IMR-90 (cell line): Measurements from ENCODE around the gene ARFGEF3. TPM values are rescaled to one million over a fixed set of nuclear protein-coding genes. Genes with fewer than 3 reads are reported as not detected.

ENCODE experiments used
- ATAC-seq: fragments of 200-7000 bp; cut with Tn5 transposase; 2 replicates; pipeline ENCODE4 v1.9.1; 2020; ENCODE audit warnings: low read depth, mild to moderate bottlenecking, moderate library complexity
- BruUV-seq: library from RNA; stranded (reverse); fragments of 400-500 nt; replicated peaks from 2 replicates; lab custom pipeline; 2021; lab: Mats Ljungman, UMichigan
- CTCF ChIA-PET: fragments of 300-600 bp; formaldehyde crosslinking; extraction: SDS; loops from one replicate; lab custom pipeline; 2021; ENCODE audit warnings: antibody characterized with exemption; lab: Yijun Ruan, JAX
- POLR2A ChIA-PET: fragments of 300-600 bp; sonication (Branson Sonifier 250); formaldehyde crosslinking; loops from one replicate; lab custom pipeline; 2022; ENCODE audit warnings: antibody characterized with exemption; ENCODE audit not compliant: unreplicated experiment; lab: Charles Lee
- DNase-seq: peaks from one replicate; pipeline ENCODE4 v3.0.0; 2013
- H2AFZ ChIP-seq: replicated peaks from 2 replicates; pipeline ENCODE3; 2013; ENCODE audit warnings: low read length, mild to moderate bottlenecking; ENCODE audit not compliant: poor library complexity
- H2AK5ac ChIP-seq: 2 replicates; pipeline ENCODE4 v1.6.1; 2013; ENCODE audit warnings: low read depth, low read length, inconsistent platforms
- H2AK9ac ChIP-seq: replicated peaks from 2 replicates; pipeline ENCODE3; 2013; ENCODE audit warnings: mild to moderate bottlenecking, low read depth, low read length, moderate library complexity; ENCODE audit not compliant: poor library complexity
- H2BK120ac ChIP-seq: 2 replicates; pipeline ENCODE4 v1.6.1; 2013; ENCODE audit warnings: low read depth, low read length, inconsistent platforms
- H2BK15ac ChIP-seq: 3 replicates; pipeline ENCODE4 v1.6.1; 2013; ENCODE audit warnings: low read depth, low read length, inconsistent platforms
- H2BK20ac ChIP-seq: 2 replicates; pipeline ENCODE4 v1.6.1; 2013; ENCODE audit warnings: low read depth, mild to moderate bottlenecking, inconsistent platforms, low read length, moderate library complexity
- H2BK5ac ChIP-seq: 2 replicates; pipeline ENCODE4 v1.6.1; 2013; ENCODE audit warnings: mild to moderate bottlenecking, low read depth, low read length, inconsistent platforms; ENCODE audit not compliant: poor library complexity, severe bottlenecking
- H3K14ac ChIP-seq: replicated peaks from 2 replicates; pipeline ENCODE4 v1.6.1; 2013; ENCODE audit warnings: low read depth, low read length, inconsistent platforms
- H3K18ac ChIP-seq: 2 replicates; pipeline ENCODE4 v1.6.1; 2013; ENCODE audit warnings: low read depth, low read length, control low read depth
- H3K23ac ChIP-seq: 2 replicates; pipeline ENCODE4 v1.6.1; 2013; ENCODE audit warnings: low read depth, low read length, inconsistent platforms
- H3K27ac ChIP-seq: 2 replicates; pipeline ENCODE4 v1.5.1; 2013; ENCODE audit warnings: mild to moderate bottlenecking, control low read depth, low read length; ENCODE audit not compliant: insufficient read depth
- H3K27me3 ChIP-seq: 2 replicates; pipeline ENCODE4 v1.6.1; 2013; ENCODE audit warnings: low read length; ENCODE audit not compliant: control insufficient read depth, insufficient read depth
- H3K36me3 ChIP-seq: 2 replicates; pipeline ENCODE4 v1.6.1; 2013; ENCODE audit warnings: low read length, mixed read lengths; ENCODE audit not compliant: control insufficient read depth, insufficient read depth
- H3K4ac ChIP-seq: 2 replicates; pipeline ENCODE4 v1.6.1; 2013; ENCODE audit warnings: low read depth, low read length, inconsistent platforms
- H3K4me1 ChIP-seq: 2 replicates; pipeline ENCODE4 v1.6.1; 2013; ENCODE audit warnings: low read length, mixed read lengths; ENCODE audit not compliant: control insufficient read depth, insufficient read depth
- H3K4me2 ChIP-seq: 2 replicates; pipeline ENCODE4 v1.6.1; 2013; ENCODE audit warnings: low read depth, mild to moderate bottlenecking, control low read depth, low read length, moderate library complexity
- H3K4me3 ChIP-seq: 2 replicates; pipeline ENCODE4 v1.5.1; 2013; ENCODE audit warnings: low read depth, mild to moderate bottlenecking, control low read depth, low read length, moderate library complexity; ENCODE audit not compliant: insufficient read depth
- H3K56ac ChIP-seq: 2 replicates; pipeline ENCODE4 v1.6.1; 2013; ENCODE audit warnings: low read length, inconsistent platforms; ENCODE audit not compliant: insufficient read depth; ENCODE audit errors: extremely low read depth
- H3K79me1 ChIP-seq, 2 experiments: 2 replicates each; pipeline ENCODE4 v1.6.1; 2013; ENCODE audit warnings: low read length in 2 of 2, inconsistent platforms in 1 of 2, low read depth in 1 of 2
- H3K9ac ChIP-seq: 2 replicates; pipeline ENCODE4 v1.6.1; 2013; ENCODE audit warnings: low read depth, low read length, control low read depth
- H3K9me1 ChIP-seq: 2 replicates; pipeline ENCODE4 v1.6.1; 2013; ENCODE audit warnings: low read length, inconsistent platforms; ENCODE audit not compliant: insufficient read depth
- H3K9me3 ChIP-seq: 2 replicates; pipeline ENCODE4 v1.6.1; 2013; ENCODE audit warnings: low read length; ENCODE audit not compliant: control insufficient read depth, insufficient read depth
- H4K20me1 ChIP-seq: 2 replicates; pipeline ENCODE4 v1.6.1; 2013; ENCODE audit warnings: low read length, inconsistent platforms; ENCODE audit not compliant: insufficient read depth
- H4K5ac ChIP-seq: 2 replicates; pipeline ENCODE4 v1.6.1; 2013; ENCODE audit warnings: mild to moderate bottlenecking, low read depth, low read length, control low read depth
- H4K8ac ChIP-seq, 2 experiments: 2 replicates each; pipeline ENCODE4 v1.6.1; 2013; ENCODE audit warnings: low read depth in 2 of 2, low read length in 2 of 2, control low read depth in 1 of 2, inconsistent platforms in 1 of 2
- H4K91ac ChIP-seq: 2 replicates; pipeline ENCODE4 v1.6.1; 2013; ENCODE audit warnings: low read depth, low read length, inconsistent platforms; ENCODE audit not compliant: insufficient read depth
- BHLHE40 ChIP-seq: fragments of 150-350 bp; IDR thresholded peaks from 2 replicates; pipeline ENCODE4 v1.6.1; 2016; ENCODE audit warnings: mild to moderate bottlenecking, low read depth, low read length
- CEBPB ChIP-seq: IDR thresholded peaks from 2 replicates; pipeline ENCODE4 v1.6.1; 2012; ENCODE audit warnings: low read depth, low read length, improper control_type of control experiment
- CHD1 ChIP-seq: IDR thresholded peaks from 2 replicates; pipeline ENCODE4 v1.6.1; 2012; ENCODE audit warnings: low read depth, low read length, improper control_type of control experiment
- FOS ChIP-seq: fragments of 150-350 bp; IDR thresholded peaks from 2 replicates; pipeline ENCODE4 v1.6.1; 2016; ENCODE audit warnings: low read depth, low read length
- MAFK ChIP-seq: IDR thresholded peaks from 2 replicates; pipeline ENCODE4 v1.6.1; 2012; ENCODE audit warnings: low read depth, low read length, improper control_type of control experiment
- MXI1 ChIP-seq: IDR thresholded peaks from 2 replicates; pipeline ENCODE4 v1.6.1; 2012; ENCODE audit warnings: low read depth, mild to moderate bottlenecking, low read length, moderate library complexity, borderline replicate concordance
- NFE2L2 ChIP-seq: fragments of 150-350 bp; IDR thresholded peaks from 2 replicates; pipeline ENCODE4 v1.6.1; 2016; ENCODE audit warnings: low read depth, mild to moderate bottlenecking, low read length
- SMC3 ChIP-seq: fragments of 150-350 bp; IDR thresholded peaks from 2 replicates; pipeline ENCODE4 v1.6.1; 2016; ENCODE audit warnings: low read depth, mild to moderate bottlenecking, antibody characterized with exemption, low read length, moderate library complexity
- USF2 ChIP-seq: fragments of 150-350 bp; IDR thresholded peaks from 2 replicates; pipeline ENCODE4 v1.6.1; 2017; ENCODE audit warnings: mild to moderate bottlenecking, antibody characterized with exemption, low read length, low read depth
- WGBS, 2 experiments: methylation state at CpG; one replicate each; pipeline versions ENCODE4 v1.1.5 to v1.1.7; 2013; ENCODE audit warnings: missing lambda C conversion rate in 2 of 2; ENCODE audit not compliant: insufficient read length in 1 of 2; ENCODE audit errors: extremely low coverage in 2 of 2; 5-methylcytosine and 5-hydroxymethylcytosine counted together
- dilution Hi-C: fragments of 300-500 bp; cut with HindIII; formaldehyde crosslinking; loops from one replicate; pipeline ENCODE4 v1.14.3; 2018; ENCODE audit warnings: low sequenced_read_pairs; ENCODE audit not compliant: unreplicated experiment
- in situ Hi-C: fragments of 300-500 bp; cut with MboI; formaldehyde crosslinking; loops from 3 replicates; pipeline ENCODE4 v1.14.3; 2019; ENCODE audit warnings: low sequenced_read_pairs, inconsistent platforms, mixed read lengths
- intact Hi-C: fragments of 100-400 bp; cut with micrococcal nuclease; formaldehyde crosslinking; loops from 2 replicates; pipeline ENCODE4 v1.10.0; 2022
- polyA plus RNA-seq, 3 experiments: library from polyadenylated mRNA; depleted of rRNA; stranded (reverse); fragments of >200 nt; gene quantifications; 2 replicates each; pipeline ENCODE4 v1.2.3, GENCODE V29; 2012; ENCODE audit warnings: low replicate concordance in 1 of 3
- total RNA-seq: library from RNA; depleted of rRNA; stranded (reverse); fragments of >200 nt; gene quantifications from 2 replicates; pipeline ENCODE4 v1.2.3, GENCODE V29; 2012

ARFGEF3 gene
- total and polyA plus RNA-seq, 2 of the 4 experiments (the other 2 are of a cell fraction) = under 0.01 to 0.02 TPM

- no peak for TF ChIP-seq BHLHE40
- TF ChIP-seq MAFK = no peak
Observed at GRCh38 chr6:138307816-138308730, 146.3 kb downstream of the ARFGEF3 start (continued).

- WGBS, 2 experiments = no CpG with 5 or more reads among the region's 1 CpG
Observed at GRCh38 chr6:138308731-138309110, 147.0 kb downstream of the ARFGEF3 start.

More at GRCh38 chr6:138308731-138309110, 147.0 kb downstream of the ARFGEF3 start:
- H3K4me3 ChIP-seq = no peak overlapping the region
- no peaks in the 10 kb centered on the region for H3K36me3 ChIP-seq
- ATAC-seq (no peak), DNase-seq (no peak)
- CTCF ChIA-PET = no interaction called here
- no peaks in the 10 kb centered on the region for H3K9me3 ChIP-seq
- H3K9ac ChIP-seq = no peak overlapping the region
- H2BK5ac ChIP-seq = no peak overlapping the region
- H3K27me3 ChIP-seq = peaks cover 13% of the 10 kb centered on the region
- in situ Hi-C loops = no loop called here
- H3K14ac ChIP-seq = no peak overlapping the region
- no peak overlapping the region for H2BK20ac ChIP-seq
- H2AFZ ChIP-seq = no peak overlapping the region
- no peak overlapping the region for H2BK120ac ChIP-seq
- TF ChIP-seq USF2 (no peak), BHLHE40 (no peak), NFE2L2 (no peak), CEBPB (no peak), MXI1 (no peak), SMC3 (no peak), FOS (no peak), CHD1 (no peak), MAFK (no peak)
- H4K20me1 ChIP-seq = no peaks in the 10 kb centered on the region
- BruUV-seq = no TSS peak
- H3K9me1 ChIP-seq = no peaks in the 10 kb centered on the region
- no peak overlapping the region for H4K91ac ChIP-seq
- dilution Hi-C loops = no loop called here
- H3K4me1 ChIP-seq = no peaks in the 10 kb centered on the region
- H4K8ac ChIP-seq = no peak overlapping the region
- H2BK15ac ChIP-seq = no peak overlapping the region
- no peak overlapping the region for H3K27ac ChIP-seq
- no peaks in the 10 kb centered on the region for H3K79me1 ChIP-seq
- intact Hi-C loops = no loop called here
- H2AK9ac ChIP-seq = no peak overlapping the region
- H2AK5ac ChIP-seq = no peak overlapping the region
- no peak overlapping the region for H3K4ac ChIP-seq
- no peak overlapping the region for H3K18ac ChIP-seq
- no peak overlapping the region for H3K23ac ChIP-seq
- H3K56ac ChIP-seq = no peak overlapping the region
- no peak overlapping the region for H3K4me2 ChIP-seq
- H4K5ac ChIP-seq = no peak overlapping the region
- POLR2A ChIA-PET = no interaction called here
